Stimulated activated naive B cell treated with anti-CD40 and anti-IgM and Interleukin-4, amounts not matched to agents 10 μg/mL and 1 μg/mL and 100 μg/mL, for 72 hours (primary cell): ENCODE results near the gene LBR.

Experiments used
- ATAC-seq, 2 donors: fragments of 150-1000 bp; cut with Tn5 transposase; replicated peaks; 2 replicates each; pipeline ENCODE4 v1.10.0; 2021; ENCODE audit warnings: moderate library complexity in 1 of 2
- DNase-seq: peaks from one replicate; pipeline ENCODE4 v3.0.0; 2021
- H3K27ac Mint-ChIP-seq: one replicate; pipeline ENCODE4 v1.8.0; 2022; ENCODE audit warnings: mild to moderate bottlenecking, mixed read lengths
- H3K27me3 Mint-ChIP-seq, 2 donors: one replicate each; pipeline ENCODE4 v1.8.0; 2022; ENCODE audit warnings: mixed read lengths in 2 of 2
- H3K36me3 Mint-ChIP-seq, 2 donors: one replicate each; pipeline ENCODE4 v1.8.0; 2022; ENCODE audit warnings: mixed read lengths in 2 of 2, mild to moderate bottlenecking in 1 of 2
- H3K4me1 Mint-ChIP-seq, 2 donors: one replicate each; pipeline ENCODE4 v1.8.0; 2022; ENCODE audit warnings: mixed read lengths in 2 of 2, mild to moderate bottlenecking in 1 of 2
- H3K4me3 Mint-ChIP-seq, 2 donors: one replicate each; pipeline ENCODE4 v1.8.0; 2022; ENCODE audit warnings: mild to moderate bottlenecking in 2 of 2, mixed read lengths in 2 of 2, moderate library complexity in 1 of 2
- H3K9me3 Mint-ChIP-seq, 2 donors: one replicate each; pipeline ENCODE4 v1.8.0; 2022; ENCODE audit warnings: mixed read lengths in 2 of 2, mild to moderate bottlenecking in 1 of 2

The LBR gene

DNA sequence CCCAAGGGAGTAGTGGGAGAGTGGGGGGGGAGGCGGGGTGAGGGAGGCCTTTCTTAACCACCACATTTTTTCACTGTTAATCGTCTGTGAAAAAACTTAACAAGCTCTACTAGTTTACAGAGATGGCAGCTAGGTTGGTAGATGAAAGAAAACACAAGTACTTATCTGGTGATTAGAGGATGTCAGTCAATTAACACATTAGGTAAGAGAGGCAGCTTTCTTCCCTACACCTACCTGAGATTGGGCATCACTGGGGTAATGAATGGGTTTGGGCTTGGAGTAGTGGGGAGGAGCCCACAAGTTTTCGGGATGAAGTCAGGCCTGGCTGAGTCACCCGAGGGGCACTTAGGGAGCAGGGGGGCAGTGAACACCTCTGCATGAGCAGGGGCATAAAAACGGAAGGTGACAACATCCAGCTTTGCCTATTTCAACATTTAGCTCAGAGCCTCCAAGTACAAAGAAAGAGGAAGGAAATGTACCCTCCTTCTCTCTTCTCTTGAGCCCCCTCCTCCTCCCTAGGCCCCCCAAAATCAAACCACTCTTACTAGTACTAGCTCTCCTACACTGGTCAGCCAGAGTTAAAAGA is 2.5 kb downstream of the LBR start:
- H3K27ac Mint-ChIP-seq, result peak overlapping the region; percentile 67
- ATAC-seq (no peak), DNase-seq (no peak)
- H3K27me3 Mint-ChIP-seq, result no peaks in the 10 kb centered on the region
- peaks cover 30 to 56% of the 10 kb centered on the region in 2 donors for H3K4me1 Mint-ChIP-seq
- H3K9me3 Mint-ChIP-seq, result no peaks in the 10 kb centered on the region
- H3K36me3 Mint-ChIP-seq, result peaks cover 6 to 18% of the 10 kb centered on the region in 2 donors
- H3K4me3 Mint-ChIP-seq, result peak overlapping the region; percentile 6 to 83

DNA sequence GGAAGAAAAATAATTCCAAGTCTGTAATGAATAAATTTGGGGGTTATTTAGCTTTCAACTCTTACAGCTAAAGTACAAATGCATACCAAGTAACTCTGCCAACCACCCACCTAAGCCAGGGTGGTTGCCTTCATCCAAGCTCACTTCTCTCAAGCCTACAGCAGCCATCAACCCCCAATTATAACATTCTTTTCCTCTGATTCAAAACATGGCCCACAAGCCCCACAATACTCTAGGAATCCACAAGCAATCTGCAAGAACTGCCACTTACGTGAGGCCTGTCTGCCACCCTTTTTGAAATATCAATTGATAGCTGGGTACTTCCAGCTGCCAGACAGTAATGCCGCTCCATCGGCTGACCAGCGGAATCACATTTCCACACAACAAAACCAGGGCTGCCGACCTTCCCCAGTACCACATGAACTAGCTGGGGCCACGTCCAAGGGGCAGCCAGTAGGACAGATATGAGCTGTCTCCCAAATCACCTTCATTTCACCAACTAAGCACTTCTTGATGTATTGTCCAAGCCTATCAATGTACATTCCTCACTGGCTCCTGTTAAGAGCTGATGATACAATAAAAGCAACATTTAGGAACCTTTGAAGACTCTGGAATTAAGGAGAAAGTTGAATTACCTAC is 3.2 kb downstream of the LBR start:
- Mint-ChIP-seq H3K4me1 (peaks cover 30 to 56% of the 10 kb centered on the region in 2 donors), H3K9me3 (no peaks in the 10 kb centered on the region), H3K27me3 (no peaks in the 10 kb centered on the region), H3K27ac (no peak overlapping the region), H3K4me3 (no peak overlapping the region), H3K36me3 (peaks cover 6 to 18% of the 10 kb centered on the region in 2 donors)
- DNase-seq (no peak), ATAC-seq (no peak)

- Mint-ChIP-seq H3K4me1 (peaks cover 33 to 55% of the 10 kb centered on the region in 2 donors), H3K4me3 (no peak overlapping the region), H3K27ac (peak overlapping the region; percentile 52), H3K27me3 (no peaks in the 10 kb centered on the region), H3K9me3 (no peaks in the 10 kb centered on the region), H3K36me3 (peaks cover 6 to 24% of the 10 kb centered on the region in 2 donors)
- no peak for DNase-seq
- no peak for ATAC-seq
Measured at GRCh38 chr1:225423518-225423855, 4.4 kb downstream of the LBR start.

GRCh38 chr1:225422795-225423517 is 4.9 kb downstream of the LBR start:
- Mint-ChIP-seq H3K9me3 (no peaks in the 10 kb centered on the region), H3K4me3 (no peak overlapping the region), H3K4me1 (peaks cover 33 to 57% of the 10 kb centered on the region in 2 donors), H3K27ac (peak overlapping the region; percentile 52), H3K36me3 (peaks cover 10 to 30% of the 10 kb centered on the region in 2 donors), H3K27me3 (no peaks in the 10 kb centered on the region)
- DNase-seq (no peak), ATAC-seq (no peak)

- H3K9me3 Mint-ChIP-seq, result no peaks in the 10 kb centered on the region
- peaks cover 14 to 33% of the 10 kb centered on the region in 2 donors for H3K36me3 Mint-ChIP-seq
- H3K4me3 Mint-ChIP-seq, result no peak overlapping the region
- DNase-seq, result no peak
- no peaks in the 10 kb centered on the region for H3K27me3 Mint-ChIP-seq
- no peak for ATAC-seq
- peaks cover 33 to 57% of the 10 kb centered on the region in 2 donors for H3K4me1 Mint-ChIP-seq
- H3K27ac Mint-ChIP-seq, result peak overlapping the region; percentile 63
Measured at GRCh38 chr1:225422031-225422605, 5.7 kb downstream of the LBR start.

- no peak overlapping the region for H3K27ac Mint-ChIP-seq
- peaks cover 28 to 58% of the 10 kb centered on the region in 2 donors for H3K36me3 Mint-ChIP-seq
- ATAC-seq (no peak), DNase-seq (no peak)
- H3K4me1 Mint-ChIP-seq, result peaks cover 23 to 51% of the 10 kb centered on the region in 2 donors
- no peak overlapping the region for H3K4me3 Mint-ChIP-seq
- H3K27me3 Mint-ChIP-seq, result no peaks in the 10 kb centered on the region
- H3K9me3 Mint-ChIP-seq, result peaks cover 0 to 1% of the 10 kb centered on the region in 2 donors
Measured at GRCh38 chr1:225418598-225418997, 9.2 kb downstream of the LBR start.

GRCh38 chr1:225418059-225418458 is 9.8 kb downstream of the LBR start:
- Mint-ChIP-seq H3K27me3 (no peaks in the 10 kb centered on the region), H3K27ac (peak overlapping the region; percentile 27), H3K4me1 (peaks cover 18 to 47% of the 10 kb centered on the region in 2 donors), H3K9me3 (peaks cover 0 to 1% of the 10 kb centered on the region in 2 donors), H3K4me3 (no peak overlapping the region), H3K36me3 (peaks cover 26 to 56% of the 10 kb centered on the region in 2 donors)
- DNase-seq (no peak), ATAC-seq (no peak)

- H3K4me1 Mint-ChIP-seq, result peaks cover 13 to 34% of the 10 kb centered on the region in 2 donors
- H3K9me3 Mint-ChIP-seq, result peaks cover 0 to 1% of the 10 kb centered on the region in 2 donors
- no peak for DNase-seq
- peaks cover 30 to 53% of the 10 kb centered on the region in 2 donors for H3K36me3 Mint-ChIP-seq
- no peak overlapping the region for H3K4me3 Mint-ChIP-seq
- H3K27ac Mint-ChIP-seq, result no peak overlapping the region
- H3K27me3 Mint-ChIP-seq, result no peaks in the 10 kb centered on the region
- no peak for ATAC-seq
Measured at GRCh38 chr1:225415967-225416745, 11.7 kb downstream of the LBR start.

- Mint-ChIP-seq H3K4me1 (peaks cover 15 to 37% of the 10 kb centered on the region in 2 donors), H3K4me3 (no peak overlapping the region), H3K9me3 (peaks cover 0 to 1% of the 10 kb centered on the region in 2 donors), H3K27me3 (no peaks in the 10 kb centered on the region), H3K36me3 (peaks cover 35 to 56% of the 10 kb centered on the region in 2 donors), H3K27ac (no peak overlapping the region)
- DNase-seq (no peak), ATAC-seq (no peak)
Measured at GRCh38 chr1:225415307-225415706, 12.5 kb downstream of the LBR start.

DNA sequence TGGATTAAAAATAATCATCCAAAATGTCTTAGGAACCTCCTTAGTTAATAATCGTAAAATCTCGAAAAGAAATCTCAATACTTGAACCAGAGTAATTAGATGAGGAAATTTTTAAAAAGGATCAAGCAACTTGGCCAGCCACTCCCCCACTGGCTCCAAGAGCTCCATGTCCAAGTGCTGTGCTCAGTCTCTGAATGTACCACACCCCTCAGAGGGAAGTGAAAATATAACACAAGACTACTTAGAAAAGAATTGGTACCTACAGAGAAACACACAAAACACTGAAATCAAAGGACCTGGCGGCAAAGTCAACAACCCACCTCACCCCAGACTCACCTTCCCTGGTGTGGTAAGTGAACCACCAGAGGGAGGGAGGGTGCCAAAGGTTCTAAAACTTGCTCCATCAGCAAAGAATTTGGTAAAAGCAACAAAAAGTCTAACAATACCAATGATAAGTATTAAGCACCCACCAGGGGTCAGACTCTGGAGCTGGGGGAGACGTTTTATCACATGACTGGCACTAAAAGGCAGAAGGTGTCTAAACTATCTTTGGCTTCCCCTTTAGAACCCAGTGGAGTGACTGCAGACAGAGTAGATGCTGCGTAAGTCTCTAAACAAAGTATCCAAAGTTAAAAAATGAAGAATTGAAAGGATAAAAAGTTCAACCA is 14.0 kb downstream of the LBR start:
- peak overlapping the region in 1 of 2 donors; percentile 43 for H3K4me3 Mint-ChIP-seq
- H3K27ac Mint-ChIP-seq, result peak overlapping the region; percentile 56
- peaks cover 0 to 1% of the 10 kb centered on the region in 2 donors for H3K9me3 Mint-ChIP-seq
- peaks cover 13 to 40% of the 10 kb centered on the region in 2 donors for H3K4me1 Mint-ChIP-seq
- H3K36me3 Mint-ChIP-seq, result peaks cover 39 to 60% of the 10 kb centered on the region in 2 donors
- ATAC-seq, result peak; percentile 71 to 89
- DNase-seq, result no peak
- no peaks in the 10 kb centered on the region for H3K27me3 Mint-ChIP-seq

GRCh38 chr1:225412803-225413351 is 15.0 kb downstream of the LBR start:
- Mint-ChIP-seq H3K4me3 (no peak overlapping the region), H3K27me3 (no peaks in the 10 kb centered on the region), H3K4me1 (peaks cover 14 to 34% of the 10 kb centered on the region in 2 donors), H3K9me3 (peaks cover 0 to 1% of the 10 kb centered on the region in 2 donors), H3K27ac (no peak overlapping the region), H3K36me3 (peaks cover 38 to 55% of the 10 kb centered on the region in 2 donors)
- no peak for ATAC-seq
- DNase-seq, result no peak

GRCh38 chr1:225412321-225412720 is 15.5 kb downstream of the LBR start:
- H3K9me3 Mint-ChIP-seq, result peaks cover 0 to 1% of the 10 kb centered on the region in 2 donors
- no peak for DNase-seq
- H3K27ac Mint-ChIP-seq, result no peak overlapping the region
- peaks cover 35 to 52% of the 10 kb centered on the region in 2 donors for H3K36me3 Mint-ChIP-seq
- H3K27me3 Mint-ChIP-seq, result no peaks in the 10 kb centered on the region
- peaks cover 14 to 34% of the 10 kb centered on the region in 2 donors for H3K4me1 Mint-ChIP-seq
- ATAC-seq, result no peak
- no peak overlapping the region for H3K4me3 Mint-ChIP-seq

DNA sequence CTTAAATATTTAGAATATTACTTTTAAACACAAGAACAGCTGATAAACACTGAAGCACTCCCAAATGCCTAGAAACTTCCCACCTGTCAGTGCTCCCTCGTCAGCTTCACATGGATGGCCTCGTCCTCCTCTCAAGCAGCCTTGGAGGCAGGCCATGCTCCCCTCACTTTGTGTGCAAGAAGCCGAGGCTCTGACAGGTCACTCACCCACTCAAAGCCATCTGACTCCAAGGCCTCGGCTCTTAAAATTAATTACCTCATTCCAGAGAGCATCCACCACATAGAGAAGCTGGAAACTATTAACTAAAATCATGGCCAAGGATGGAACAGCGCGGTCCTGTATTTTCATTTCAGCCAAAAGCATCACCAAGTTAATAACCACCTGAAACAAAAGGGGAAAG is 17.8 kb downstream of the LBR start:
- H3K27ac Mint-ChIP-seq, result peak overlapping the region; percentile 38
- peaks cover 45 to 55% of the 10 kb centered on the region in 2 donors for H3K36me3 Mint-ChIP-seq
- H3K4me3 Mint-ChIP-seq, result no peak overlapping the region
- DNase-seq (no peak), ATAC-seq (no peak)
- peaks cover 14 to 24% of the 10 kb centered on the region in 2 donors for H3K4me1 Mint-ChIP-seq
- H3K27me3 Mint-ChIP-seq, result no peaks in the 10 kb centered on the region
- H3K9me3 Mint-ChIP-seq, result peaks cover 0 to 1% of the 10 kb centered on the region in 2 donors
